ENCODE measurements around the gene KRT84. TPM values are rescaled to one million over a fixed set of nuclear protein-coding genes. Genes with fewer than 3 reads are reported as not detected.

The KRT84 gene
- total RNA-seq, 2 experiments from 2014 or later = not detected

- DNase-seq = no peak
- ChIA-PET CTCF (no interaction called here), POLR2A (no interaction called here)
- no peaks in the 10 kb centered on the region for H3K4me1 Mint-ChIP-seq (ENCODE audit: low read depth)
- no peak for TF ChIP-seq CTCF (IDR thresholded peaks at IDR 0.05)
- no peak overlapping the region for H3K4me3 ChIP-seq (ENCODE audit: low read length)
- H3K4me3 Mint-ChIP-seq = no peak overlapping the region
- no peaks in the 10 kb centered on the region for H3K9me3 Mint-ChIP-seq
- no peak overlapping the region for H3K27ac ChIP-seq (ENCODE audit: low read depth in 1 of 2, low read length in 2 of 2)
- no peaks in the 10 kb centered on the region for H3K36me3 Mint-ChIP-seq (ENCODE audit: low read depth)
- no peak for ATAC-seq (ENCODE audit: poor library complexity)
- H3K9me3 ChIP-seq (ENCODE audit: control insufficient read depth in 1 of 2, insufficient read depth in 1 of 2, low read length in 2 of 2) = no peaks in the 10 kb centered on the region
- H3K36me3 ChIP-seq (ENCODE audit: insufficient read depth, low read length) = no peaks in the 10 kb centered on the region
- peaks cover 11% of the 10 kb centered on the region for H3K27me3 Mint-ChIP-seq
- H3K27me3 ChIP-seq (ENCODE audit: control insufficient read depth in 1 of 2, insufficient read depth in 2 of 2, low read length in 2 of 2) = peaks cover 0 to 3% of the 10 kb centered on the region in 2 experiments
- H3K4me1 ChIP-seq (ENCODE audit: insufficient read depth, low read length) = no peaks in the 10 kb centered on the region
- intact Hi-C loops (cut with DNase I, micrococcal nuclease) = no loop called here
- H3K27ac Mint-ChIP-seq = no peak overlapping the region
Measured at GRCh38 chr12:52394836-52395405, 9.5 kb upstream of the KRT84 start.

GRCh38 chr12:52392465-52393007, 7.1 kb upstream of the KRT84 start:
- POLR2A ChIA-PET = no interaction called here
- DNase-seq (no peak), ATAC-seq (ENCODE audit: poor library complexity) (no peak)
- Mint-ChIP-seq H3K27me3 (peaks cover 14% of the 10 kb centered on the region), H3K4me1 (ENCODE audit: low read depth) (no peaks in the 10 kb centered on the region), H3K27ac (no peak overlapping the region), H3K36me3 (ENCODE audit: low read depth) (no peaks in the 10 kb centered on the region), H3K4me3 (no peak overlapping the region), H3K9me3 (no peaks in the 10 kb centered on the region)
- CTCF ChIA-PET = no interaction called here
- peaks cover 0 to 3% of the 10 kb centered on the region in 2 experiments for H3K27me3 ChIP-seq (ENCODE audit: control insufficient read depth in 1 of 2, insufficient read depth in 2 of 2, low read length in 2 of 2)
- no peaks in the 10 kb centered on the region for H3K9me3 ChIP-seq (ENCODE audit: control insufficient read depth in 1 of 2, insufficient read depth in 1 of 2, low read length in 2 of 2)
- no peak for TF ChIP-seq CTCF (IDR thresholded peaks at IDR 0.05)
- H3K27ac ChIP-seq (ENCODE audit: low read depth in 1 of 2, low read length in 2 of 2) = no peak overlapping the region
- intact Hi-C loops (cut with DNase I, micrococcal nuclease) = no loop called here
- no peaks in the 10 kb centered on the region for H3K4me1 ChIP-seq (ENCODE audit: insufficient read depth, low read length)
- H3K36me3 ChIP-seq (ENCODE audit: insufficient read depth, low read length) = no peaks in the 10 kb centered on the region
- H3K4me3 ChIP-seq (ENCODE audit: low read length) = no peak overlapping the region

GRCh38 chr12:52391618-52392002, 6.2 kb upstream of the KRT84 start:
- Histone ChIP-seq H3K27ac (ENCODE audit: low read depth in 1 of 2, low read length in 2 of 2) (no peak overlapping the region), H3K4me1 (ENCODE audit: insufficient read depth, low read length) (no peaks in the 10 kb centered on the region), H3K4me3 (ENCODE audit: low read length) (no peak overlapping the region), H3K9me3 (ENCODE audit: control insufficient read depth in 1 of 2, insufficient read depth in 1 of 2, low read length in 2 of 2) (no peaks in the 10 kb centered on the region), H3K27me3 (ENCODE audit: control insufficient read depth in 1 of 2, insufficient read depth in 2 of 2, low read length in 2 of 2) (peaks cover 0 to 3% of the 10 kb centered on the region in 2 experiments), H3K36me3 (ENCODE audit: insufficient read depth, low read length) (no peaks in the 10 kb centered on the region)
- Mint-ChIP-seq H3K4me3 (no peak overlapping the region), H3K27me3 (peaks cover 7% of the 10 kb centered on the region), H3K27ac (no peak overlapping the region), H3K9me3 (no peaks in the 10 kb centered on the region), H3K36me3 (ENCODE audit: low read depth) (no peaks in the 10 kb centered on the region), H3K4me1 (ENCODE audit: low read depth) (no peaks in the 10 kb centered on the region)
- intact Hi-C loops (cut with DNase I, micrococcal nuclease) = loop anchor here in 1 of 2 experiments (1.0 kb wide), 1 partner anchor 487 kb away; no protein-coding TSS in a partner anchor
- ATAC-seq (ENCODE audit: poor library complexity) (no peak), DNase-seq (no peak)
- ChIA-PET POLR2A (no interaction called here), CTCF (no interaction called here)
- no peak for TF ChIP-seq CTCF (IDR thresholded peaks at IDR 0.05)
